AG04450 (cell line): ENCODE measurements around the gene APPBP2. TPM values are rescaled to one million over a fixed set of nuclear protein-coding genes. Genes with fewer than 3 reads are reported as not detected.

Source experiments
- CTCF ChIA-PET: fragments of 300-600, 350-600 bp; formaldehyde crosslinking; extraction: SDS; loops from one replicate; lab custom pipeline; 2022; ENCODE audit warnings: antibody characterized with exemption, inconsistent platforms; lab: Charles Lee
- POLR2A ChIA-PET: fragments of 350-600 bp; formaldehyde crosslinking; extraction: SDS; loops from one replicate; lab custom pipeline; 2021; ENCODE audit warnings: antibody characterized with exemption, inconsistent platforms; lab: Yijun Ruan, JAX
- DNase-seq: peaks from one replicate; pipeline ENCODE4 v3.0.0-alpha.2; 2011; ENCODE audit warnings: low read depth, low spot score
- H3K27ac ChIP-seq: one replicate; pipeline ENCODE4 v1.5.1; 2012; ENCODE audit warnings: low read depth, low read length, control low read depth
- H3K27me3 ChIP-seq: one replicate; pipeline ENCODE4 v1.6.0; 2012; ENCODE audit warnings: low read length; ENCODE audit not compliant: control insufficient read depth, insufficient read depth
- H3K4me3 ChIP-seq: 2 replicates; pipeline ENCODE4 v1.5.1; 2011; ENCODE audit warnings: mild to moderate bottlenecking, low read depth, low read length, control low read depth
- H3K9me3 ChIP-seq: 2 replicates; pipeline ENCODE4 v1.5.1; 2012; ENCODE audit warnings: low read length; ENCODE audit not compliant: control insufficient read depth, insufficient read depth
- polyA plus RNA-seq: library from polyadenylated mRNA; depleted of rRNA; stranded (reverse); fragments of >200 nt; gene quantifications from 2 replicates; pipeline ENCODE4 v1.2.3, GENCODE V29; 2011
- TF ChIP-seq, protein P1 (sequence below): IDR thresholded peaks from 2 replicates; pipeline ENCODE4 v1.5.1; 2011; ENCODE audit warnings: low read depth, low read length, control low read depth, inconsistent platforms

The APPBP2 gene
- polyA plus RNA-seq, 1 experiment: 55.1 TPM

GRCh38 chr17:60542071-60542470 lies 16.0 kb upstream of the APPBP2 start:
- POLR2A ChIA-PET: no interaction called here
- Histone ChIP-seq H3K27ac (no peak overlapping the region), H3K4me3 (no peak overlapping the region), H3K27me3 (no peaks in the 10 kb centered on the region), H3K9me3 (no peaks in the 10 kb centered on the region)
- no peak for DNase-seq
- TF ChIP-seq, protein P1, sequence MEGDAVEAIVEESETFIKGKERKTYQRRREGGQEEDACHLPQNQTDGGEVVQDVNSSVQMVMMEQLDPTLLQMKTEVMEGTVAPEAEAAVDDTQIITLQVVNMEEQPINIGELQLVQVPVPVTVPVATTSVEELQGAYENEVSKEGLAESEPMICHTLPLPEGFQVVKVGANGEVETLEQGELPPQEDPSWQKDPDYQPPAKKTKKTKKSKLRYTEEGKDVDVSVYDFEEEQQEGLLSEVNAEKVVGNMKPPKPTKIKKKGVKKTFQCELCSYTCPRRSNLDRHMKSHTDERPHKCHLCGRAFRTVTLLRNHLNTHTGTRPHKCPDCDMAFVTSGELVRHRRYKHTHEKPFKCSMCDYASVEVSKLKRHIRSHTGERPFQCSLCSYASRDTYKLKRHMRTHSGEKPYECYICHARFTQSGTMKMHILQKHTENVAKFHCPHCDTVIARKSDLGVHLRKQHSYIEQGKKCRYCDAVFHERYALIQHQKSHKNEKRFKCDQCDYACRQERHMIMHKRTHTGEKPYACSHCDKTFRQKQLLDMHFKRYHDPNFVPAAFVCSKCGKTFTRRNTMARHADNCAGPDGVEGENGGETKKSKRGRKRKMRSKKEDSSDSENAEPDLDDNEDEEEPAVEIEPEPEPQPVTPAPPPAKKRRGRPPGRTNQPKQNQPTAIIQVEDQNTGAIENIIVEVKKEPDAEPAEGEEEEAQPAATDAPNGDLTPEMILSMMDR: no peak
- CTCF ChIA-PET: no interaction called here

- TF ChIP-seq, protein P1: no peak
- Histone ChIP-seq H3K27me3 (no peaks in the 10 kb centered on the region), H3K9me3 (no peaks in the 10 kb centered on the region), H3K27ac (no peak overlapping the region), H3K4me3 (no peak overlapping the region)
- POLR2A ChIA-PET: no interaction called here
- DNase-seq: no peak
- CTCF ChIA-PET: interaction anchor here (0.8 kb wide), 1 partner anchor 100 kb away, joined by 3 read pairs; no protein-coding TSS in a partner anchor
Observed at GRCh38 chr17:60540460-60540859, 14.4 kb upstream of the APPBP2 start.

- no peaks in the 10 kb centered on the region for H3K27me3 ChIP-seq
- no peaks in the 10 kb centered on the region for H3K9me3 ChIP-seq
- H3K27ac ChIP-seq: no peak overlapping the region
- no peak overlapping the region for H3K4me3 ChIP-seq
- POLR2A ChIA-PET: no interaction called here
- TF ChIP-seq, protein P1: no peak
- no peak for DNase-seq
- CTCF ChIA-PET: interaction anchor here (0.8 kb wide), 1 partner anchor 101 kb away, joined by 3 read pairs; no protein-coding TSS in a partner anchor
Observed at GRCh38 chr17:60539807-60540206, 13.8 kb upstream of the APPBP2 start.

DNA sequence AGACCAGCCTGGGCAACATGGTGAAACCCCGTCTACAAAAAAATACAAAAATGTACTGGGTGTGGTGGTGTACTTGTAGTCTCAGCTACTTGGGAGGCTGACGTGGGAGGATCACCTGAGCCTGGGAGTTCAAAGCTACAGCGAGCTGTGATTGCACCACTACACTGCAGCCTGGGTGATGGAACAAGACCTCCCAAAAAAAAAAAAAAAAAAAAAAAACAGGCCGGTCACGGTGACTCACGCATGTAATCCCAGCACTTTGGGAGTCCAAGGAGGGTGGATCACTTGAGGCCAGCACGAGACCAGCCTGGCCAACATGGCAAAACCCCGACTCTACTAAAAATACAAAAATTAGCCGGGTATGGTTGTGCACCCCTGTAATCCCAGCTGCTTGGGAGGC lies 12.7 kb upstream of the APPBP2 start:
- CTCF ChIA-PET: no interaction called here
- TF ChIP-seq, protein P1: no peak
- Histone ChIP-seq H3K4me3 (no peak overlapping the region), H3K27me3 (no peaks in the 10 kb centered on the region), H3K27ac (no peak overlapping the region), H3K9me3 (no peaks in the 10 kb centered on the region)
- POLR2A ChIA-PET: no interaction called here
- no peak for DNase-seq

DNA sequence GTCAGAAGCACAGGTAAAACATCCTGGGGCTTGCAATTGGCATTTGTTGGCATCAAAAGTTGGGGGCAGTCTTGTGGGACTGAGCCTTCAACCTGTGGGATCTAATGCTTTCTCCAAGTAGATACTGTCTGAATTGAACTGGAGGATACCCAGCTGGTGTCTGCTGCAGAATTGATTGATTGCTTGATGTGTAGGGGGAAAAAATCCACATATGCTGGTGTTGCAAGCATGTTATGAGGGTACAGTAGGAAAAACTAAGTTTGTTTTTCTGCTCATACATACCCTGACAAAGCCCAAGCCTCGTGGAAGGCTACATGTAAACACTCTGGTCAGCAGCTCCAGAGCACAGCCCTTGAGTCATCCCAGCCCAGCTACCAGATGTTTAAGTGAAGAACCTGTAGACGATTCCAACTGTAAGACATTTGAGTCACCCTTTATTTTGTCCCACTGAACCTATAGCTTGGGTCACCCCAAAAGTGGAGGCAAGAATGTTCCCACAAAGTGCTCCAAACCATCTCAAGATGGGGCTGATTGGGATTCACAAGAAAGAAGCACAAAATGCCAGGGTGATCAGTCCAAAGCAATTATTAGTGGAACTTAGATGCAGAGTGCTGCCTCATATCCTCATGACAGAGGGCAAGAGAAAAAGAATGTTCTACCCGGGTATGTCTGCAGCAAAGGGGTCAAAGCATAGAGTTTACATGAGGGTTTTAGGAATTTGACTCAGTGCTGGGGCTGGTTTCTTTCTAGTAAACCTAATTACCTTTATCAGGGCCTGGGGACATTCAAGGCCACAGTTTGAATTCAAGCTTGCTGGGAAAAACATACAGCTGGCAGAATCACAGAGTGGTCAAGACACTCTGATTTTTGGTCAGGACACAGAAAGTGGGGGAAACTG lies 9.6 kb upstream of the APPBP2 start:
- peak overlapping the region; percentile 80 for H3K27ac ChIP-seq
- H3K27me3 ChIP-seq: no peaks in the 10 kb centered on the region
- H3K9me3 ChIP-seq: no peaks in the 10 kb centered on the region
- ChIA-PET POLR2A (interaction anchor here (0.6 to 3.3 kb wide), 7 partner anchors 9 to 63 kb away, joined by 3 to 20 read pairs (median 4); partner anchors contain the start of gene APPBP2), CTCF (interaction anchor here (0.6 to 1.4 kb wide), 2 partner anchors 34 to 36 kb away, joined by 4 read pairs; no protein-coding TSS in a partner anchor)
- DNase-seq: peak; percentile 91
- TF ChIP-seq, protein P1: no peak
- H3K4me3 ChIP-seq: no peak overlapping the region
